Measurements from ENCODE around the gene LPGAT1.

LPGAT1 gene

GRCh38 chr1:211775170-211775569, 55.4 kb downstream of the LPGAT1 start:
- no peaks in the 10 kb centered on the region for H3K9me3 ChIP-seq
- in situ Hi-C loops (cut with MboI; ENCODE audit: low sequenced_read_pairs), result no loop called here
- no peaks in the 10 kb centered on the region for H3K27me3 ChIP-seq (ENCODE audit: low read depth)
- H3K4me1 ChIP-seq, result no peaks in the 10 kb centered on the region
- DNase-seq (ENCODE audit: low spot score in 2 of 2), result no peak
- H3K4me3 ChIP-seq, result no peak overlapping the region
- H3K36me3 ChIP-seq (replicated peaks), result peaks cover 10% of the 10 kb centered on the region

- in situ Hi-C loops (cut with MboI; ENCODE audit: low sequenced_read_pairs), result no loop called here
- H3K36me3 ChIP-seq (replicated peaks), result no peaks in the 10 kb centered on the region; the same call in 1 of the 2 replicates
- no peak for DNase-seq (ENCODE audit: low spot score in 2 of 2)
- H3K4me3 ChIP-seq, result no peak overlapping the region
- H3K4me1 ChIP-seq, result peaks cover 24% of the 10 kb centered on the region
- H3K27me3 ChIP-seq (ENCODE audit: low read depth), result no peaks in the 10 kb centered on the region
- H3K9me3 ChIP-seq, result no peaks in the 10 kb centered on the region
These were observed 65.9 kb downstream of the LPGAT1 start for GRCh38 chr1:211764701-211765100.

- Histone ChIP-seq H3K9me3 (no peaks in the 10 kb centered on the region), H3K36me3 (replicated peaks) (peaks cover 3% of the 10 kb centered on the region; the same call in 1 of the 2 replicates), H3K4me1 (peaks cover 22% of the 10 kb centered on the region), H3K27me3 (ENCODE audit: low read depth) (no peaks in the 10 kb centered on the region), H3K4me3 (no peak overlapping the region)
- peak in 1 of 2 experiments; percentile 16 for DNase-seq (ENCODE audit: low spot score in 2 of 2)
- in situ Hi-C loops (cut with MboI; ENCODE audit: low sequenced_read_pairs), result no loop called here
These were observed 68.4 kb downstream of the LPGAT1 start for GRCh38 chr1:211762206-211762605.

- in situ Hi-C loops (cut with MboI; ENCODE audit: low sequenced_read_pairs), result no loop called here
- H3K27me3 ChIP-seq (ENCODE audit: low read depth), result no peaks in the 10 kb centered on the region
- H3K4me1 ChIP-seq, result peaks cover 22% of the 10 kb centered on the region
- H3K36me3 ChIP-seq (replicated peaks), result peaks cover 3% of the 10 kb centered on the region; the same call in 1 of the 2 replicates
- DNase-seq (ENCODE audit: low spot score in 2 of 2), result no peak
- no peaks in the 10 kb centered on the region for H3K9me3 ChIP-seq
- no peak overlapping the region for H3K4me3 ChIP-seq
These were observed 69.2 kb downstream of the LPGAT1 start for GRCh38 chr1:211761400-211761799.

DNA sequence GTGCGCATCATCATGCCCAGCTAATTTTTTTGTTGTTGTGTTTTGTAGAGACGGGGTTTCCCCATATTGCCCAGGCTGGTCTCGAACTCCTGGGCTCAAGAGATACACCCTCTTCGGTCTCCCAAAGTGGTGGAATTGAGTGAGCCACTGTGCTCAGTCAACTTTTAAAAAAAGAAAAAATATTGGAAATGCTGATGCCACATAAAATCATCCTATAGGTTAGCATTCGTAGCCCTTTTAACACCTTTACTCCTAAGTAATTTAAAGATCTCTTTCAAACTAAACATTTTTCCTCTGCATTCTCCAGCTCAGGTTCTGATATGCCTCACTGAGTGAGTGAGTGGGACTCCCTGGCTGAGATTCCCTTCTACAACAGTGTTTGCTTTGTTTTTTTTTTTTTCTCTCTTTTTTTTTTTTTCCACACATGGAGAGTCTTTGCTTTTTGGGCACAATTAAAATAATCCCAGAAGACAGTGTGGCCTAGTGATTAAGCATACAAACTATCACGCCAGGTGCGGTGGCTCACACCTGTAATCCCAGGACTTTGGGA, 74.0 kb downstream of the LPGAT1 start:
- in situ Hi-C loops (cut with MboI; ENCODE audit: low sequenced_read_pairs), result no loop called here
- Histone ChIP-seq H3K27me3 (ENCODE audit: low read depth) (no peaks in the 10 kb centered on the region), H3K9me3 (no peaks in the 10 kb centered on the region), H3K36me3 (replicated peaks) (0 out of 2 replicates have a peak, but pooled peaks cover 3% of the 10 kb centered on the region), H3K4me1 (peaks cover 36% of the 10 kb centered on the region), H3K4me3 (no peak overlapping the region)
- DNase-seq (ENCODE audit: low spot score in 2 of 2), result no peak

DNA sequence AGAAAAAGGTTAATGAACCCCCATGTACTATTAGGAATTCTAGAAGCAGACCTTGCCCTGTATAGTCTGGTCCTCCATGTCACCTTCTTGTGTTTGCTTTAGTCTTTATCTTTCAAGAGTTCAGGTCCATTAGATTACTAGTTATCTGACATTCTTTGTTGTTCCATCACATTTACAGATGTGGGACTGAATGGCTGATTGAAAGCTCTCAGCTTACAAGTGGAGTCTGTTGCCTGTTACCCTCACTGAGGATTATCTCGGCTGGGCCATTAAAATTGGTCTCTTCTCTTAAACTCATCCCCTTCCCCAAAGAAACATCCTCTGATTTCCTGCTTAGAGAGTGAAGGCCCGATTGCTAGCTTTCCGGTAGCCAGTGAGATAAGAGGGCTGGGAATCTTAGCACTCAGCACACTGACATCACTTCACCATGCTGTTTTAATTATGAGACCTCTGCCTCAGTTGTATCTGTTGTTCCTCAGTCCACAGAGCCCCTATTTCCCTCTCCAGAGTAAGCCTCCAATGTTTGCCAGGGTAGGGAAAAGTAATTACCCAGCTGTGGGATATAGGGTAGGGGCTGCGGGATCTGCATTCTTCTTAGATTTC, 76.8 kb downstream of the LPGAT1 start:
- peak in 1 of 2 experiments; percentile 73 for DNase-seq (ENCODE audit: low spot score in 2 of 2)
- H3K4me1 ChIP-seq, result peaks cover 42% of the 10 kb centered on the region
- H3K4me3 ChIP-seq, result no peak overlapping the region
- peaks cover 4% of the 10 kb centered on the region; the same call in 1 of the 2 replicates for H3K9me3 ChIP-seq
- in situ Hi-C loops (cut with MboI; ENCODE audit: low sequenced_read_pairs), result no loop called here
- H3K27me3 ChIP-seq (ENCODE audit: low read depth), result no peaks in the 10 kb centered on the region
- peaks cover 12% of the 10 kb centered on the region for H3K36me3 ChIP-seq (replicated peaks)

- Histone ChIP-seq H3K27me3 (ENCODE audit: low read depth) (no peaks in the 10 kb centered on the region), H3K36me3 (replicated peaks) (peaks cover 10% of the 10 kb centered on the region), H3K4me1 (peaks cover 42% of the 10 kb centered on the region), H3K4me3 (no peak overlapping the region), H3K9me3 (peaks cover 4% of the 10 kb centered on the region; the same call in 1 of the 2 replicates)
- in situ Hi-C loops (cut with MboI; ENCODE audit: low sequenced_read_pairs), result no loop called here
- DNase-seq (ENCODE audit: low spot score in 2 of 2), result peak in 1 of 2 experiments; percentile 19
These were observed 77.5 kb downstream of the LPGAT1 start for GRCh38 chr1:211752951-211753486.

GRCh38 chr1:211752317-211752716, 78.2 kb downstream of the LPGAT1 start:
- Histone ChIP-seq H3K27me3 (ENCODE audit: low read depth) (no peaks in the 10 kb centered on the region), H3K4me1 (peaks cover 42% of the 10 kb centered on the region), H3K9me3 (peaks cover 4% of the 10 kb centered on the region; the same call in 1 of the 2 replicates), H3K4me3 (no peak overlapping the region), H3K36me3 (replicated peaks) (peaks cover 9% of the 10 kb centered on the region)
- DNase-seq (ENCODE audit: low spot score in 2 of 2), result no peak
- in situ Hi-C loops (cut with MboI; ENCODE audit: low sequenced_read_pairs), result no loop called here

GRCh38 chr1:211751438-211751837, 79.1 kb downstream of the LPGAT1 start:
- H3K9me3 ChIP-seq, result peaks cover 4% of the 10 kb centered on the region; the same call in 1 of the 2 replicates
- in situ Hi-C loops (cut with MboI; ENCODE audit: low sequenced_read_pairs), result no loop called here
- H3K4me1 ChIP-seq, result peaks cover 42% of the 10 kb centered on the region
- H3K4me3 ChIP-seq, result no peak overlapping the region
- no peaks in the 10 kb centered on the region for H3K27me3 ChIP-seq (ENCODE audit: low read depth)
- peaks cover 9% of the 10 kb centered on the region for H3K36me3 ChIP-seq (replicated peaks)
- no peak for DNase-seq (ENCODE audit: low spot score in 2 of 2)

DNA sequence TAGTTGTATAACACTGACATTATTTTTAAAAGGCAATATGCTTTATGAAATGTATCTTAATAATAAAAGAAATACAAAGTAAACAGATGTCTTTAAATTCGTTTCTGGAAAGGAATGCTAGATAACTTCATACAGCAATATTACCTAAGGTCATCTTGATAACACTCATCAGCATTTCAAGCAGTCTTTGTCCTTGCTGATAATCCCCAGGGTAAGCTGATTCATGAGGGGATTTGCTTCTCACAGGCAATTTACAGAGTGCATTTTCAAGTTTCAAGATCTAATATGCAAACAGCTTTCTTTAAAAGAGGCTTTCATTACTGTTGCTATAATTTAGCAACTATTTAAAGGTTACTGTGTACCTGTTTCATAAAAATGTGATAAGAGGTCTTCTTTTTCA, 80.0 kb downstream of the LPGAT1 start:
- Histone ChIP-seq H3K4me1 (peaks cover 42% of the 10 kb centered on the region), H3K4me3 (no peak overlapping the region), H3K36me3 (replicated peaks) (peaks cover 9% of the 10 kb centered on the region), H3K9me3 (peaks cover 4% of the 10 kb centered on the region; the same call in 1 of the 2 replicates), H3K27me3 (ENCODE audit: low read depth) (no peaks in the 10 kb centered on the region)
- in situ Hi-C loops (cut with MboI; ENCODE audit: low sequenced_read_pairs), result no loop called here
- peak; percentile 30 to 93 for DNase-seq (ENCODE audit: low spot score in 2 of 2)

- no peak for DNase-seq (ENCODE audit: low spot score in 2 of 2)
- H3K4me3 ChIP-seq, result no peak overlapping the region
- H3K27me3 ChIP-seq (ENCODE audit: low read depth), result no peaks in the 10 kb centered on the region
- H3K36me3 ChIP-seq (replicated peaks), result peaks cover 9% of the 10 kb centered on the region
- in situ Hi-C loops (cut with MboI; ENCODE audit: low sequenced_read_pairs), result no loop called here
- H3K9me3 ChIP-seq, result peaks cover 4% of the 10 kb centered on the region; the same call in 1 of the 2 replicates
- H3K4me1 ChIP-seq, result peaks cover 42% of the 10 kb centered on the region
These were observed 81.3 kb downstream of the LPGAT1 start for GRCh38 chr1:211749251-211749650.

DNA sequence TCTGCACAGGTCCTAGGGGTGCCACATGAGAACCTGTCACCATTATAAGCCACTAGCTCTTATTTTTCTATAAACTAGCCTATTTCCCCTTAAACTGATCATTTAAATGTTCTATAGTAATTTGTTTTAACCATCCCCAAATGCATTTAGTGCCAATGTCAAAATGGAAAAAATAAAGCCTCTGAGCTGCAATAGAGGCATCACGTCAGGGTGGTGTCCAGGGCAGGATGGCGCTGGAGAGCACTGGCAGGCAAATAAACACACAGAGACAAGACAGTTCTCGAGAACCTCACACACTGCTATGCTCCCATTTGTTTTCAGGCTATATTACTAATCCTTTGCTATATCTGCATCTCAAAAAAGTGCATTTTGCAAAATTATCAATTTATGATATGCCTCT, 81.8 kb downstream of the LPGAT1 start:
- Histone ChIP-seq H3K27me3 (ENCODE audit: low read depth) (no peaks in the 10 kb centered on the region), H3K4me1 (peaks cover 40% of the 10 kb centered on the region)

DNA sequence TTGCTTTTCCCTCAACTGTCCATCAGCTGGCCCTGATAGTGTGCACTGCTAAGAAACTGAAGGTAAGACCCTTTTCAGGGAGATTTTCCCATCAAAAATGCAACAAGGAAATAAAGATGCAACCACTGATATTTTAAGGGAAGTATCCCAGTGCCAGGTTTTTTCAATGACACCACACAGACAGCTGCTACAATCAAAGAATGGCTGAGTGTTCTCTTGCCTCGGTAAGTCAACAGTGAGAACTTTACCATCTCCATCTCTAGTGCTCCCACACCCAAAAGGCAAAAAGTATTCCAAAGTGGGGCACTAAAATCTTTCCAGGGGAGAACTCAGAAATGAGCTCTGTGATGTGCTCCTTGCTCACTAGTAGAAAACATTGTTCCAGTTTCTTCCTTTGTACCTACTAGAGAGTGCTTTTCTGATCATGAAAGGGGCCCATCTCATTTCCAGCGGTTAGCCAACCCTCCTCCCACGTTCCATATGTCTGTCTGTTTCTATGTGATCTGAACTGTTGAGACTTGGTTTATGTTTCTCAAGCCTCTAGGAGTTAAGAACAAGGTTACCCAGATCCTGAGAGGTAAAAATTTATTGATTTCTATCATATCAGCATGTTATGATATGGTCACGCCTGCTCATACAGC, 87.6 kb downstream of the LPGAT1 start:
- H3K4me3 ChIP-seq, result no peak overlapping the region
- H3K4me1 ChIP-seq, result peaks cover 16% of the 10 kb centered on the region
- H3K36me3 ChIP-seq (replicated peaks), result no peaks in the 10 kb centered on the region; the same call in 1 of the 2 replicates
- no peaks in the 10 kb centered on the region for H3K9me3 ChIP-seq
- no peak for DNase-seq (ENCODE audit: low spot score in 2 of 2)
- H3K27me3 ChIP-seq (ENCODE audit: low read depth), result no peaks in the 10 kb centered on the region
- in situ Hi-C loops (cut with MboI; ENCODE audit: low sequenced_read_pairs), result no loop called here

More for the DNA sequence above, 81.8 kb downstream of the LPGAT1 start:
- Histone ChIP-seq H3K36me3 (replicated peaks) (peaks cover 9% of the 10 kb centered on the region), H3K4me3 (no peak overlapping the region), H3K9me3 (peaks cover 4% of the 10 kb centered on the region; the same call in 1 of the 2 replicates)
- no peak for DNase-seq (ENCODE audit: low spot score in 2 of 2)
- in situ Hi-C loops (cut with MboI; ENCODE audit: low sequenced_read_pairs), result no loop called here

- H3K4me1 ChIP-seq, result peaks cover 16% of the 10 kb centered on the region
- no peak for DNase-seq (ENCODE audit: low spot score in 2 of 2)
- H3K9me3 ChIP-seq, result no peaks in the 10 kb centered on the region
- no peaks in the 10 kb centered on the region for H3K27me3 ChIP-seq (ENCODE audit: low read depth)
- no peaks in the 10 kb centered on the region; the same call in 1 of the 2 replicates for H3K36me3 ChIP-seq (replicated peaks)
- in situ Hi-C loops (cut with MboI; ENCODE audit: low sequenced_read_pairs), result no loop called here
- no peak overlapping the region for H3K4me3 ChIP-seq
These were observed 88.3 kb downstream of the LPGAT1 start for GRCh38 chr1:211742272-211742671.
